Measurements from ENCODE around the gene TENM4.
"Not testable (repeated sequence)": the region's sequence is repeated elsewhere in the genome, so short reads cannot be mapped to it uniquely, and the experiment has no call there.

Gene TENM4

DNA sequence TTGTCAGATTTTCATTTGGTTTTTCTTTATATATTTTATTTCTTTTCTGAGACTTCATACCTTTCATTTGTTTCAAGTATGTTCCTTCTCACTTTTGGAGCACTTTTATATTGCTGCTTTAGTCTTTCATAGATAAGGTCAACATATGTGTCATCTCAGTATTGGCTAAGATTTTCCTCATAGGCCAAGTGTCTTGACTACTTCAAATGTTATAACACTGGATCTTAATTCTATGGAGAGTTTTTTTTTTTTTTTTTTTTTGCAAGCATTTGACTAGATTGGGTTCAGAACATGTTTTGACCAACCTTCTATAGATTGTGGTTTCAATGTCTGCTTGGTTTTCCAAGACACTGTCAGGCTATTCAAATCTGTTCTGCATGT lies 797.2 kb downstream of the TENM4 start:
- TF ChIP-seq, protein P1, sequence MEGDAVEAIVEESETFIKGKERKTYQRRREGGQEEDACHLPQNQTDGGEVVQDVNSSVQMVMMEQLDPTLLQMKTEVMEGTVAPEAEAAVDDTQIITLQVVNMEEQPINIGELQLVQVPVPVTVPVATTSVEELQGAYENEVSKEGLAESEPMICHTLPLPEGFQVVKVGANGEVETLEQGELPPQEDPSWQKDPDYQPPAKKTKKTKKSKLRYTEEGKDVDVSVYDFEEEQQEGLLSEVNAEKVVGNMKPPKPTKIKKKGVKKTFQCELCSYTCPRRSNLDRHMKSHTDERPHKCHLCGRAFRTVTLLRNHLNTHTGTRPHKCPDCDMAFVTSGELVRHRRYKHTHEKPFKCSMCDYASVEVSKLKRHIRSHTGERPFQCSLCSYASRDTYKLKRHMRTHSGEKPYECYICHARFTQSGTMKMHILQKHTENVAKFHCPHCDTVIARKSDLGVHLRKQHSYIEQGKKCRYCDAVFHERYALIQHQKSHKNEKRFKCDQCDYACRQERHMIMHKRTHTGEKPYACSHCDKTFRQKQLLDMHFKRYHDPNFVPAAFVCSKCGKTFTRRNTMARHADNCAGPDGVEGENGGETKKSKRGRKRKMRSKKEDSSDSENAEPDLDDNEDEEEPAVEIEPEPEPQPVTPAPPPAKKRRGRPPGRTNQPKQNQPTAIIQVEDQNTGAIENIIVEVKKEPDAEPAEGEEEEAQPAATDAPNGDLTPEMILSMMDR (IDR thresholded peaks at IDR 0.05; ENCODE audit: low read depth, low read length), result no peak
- DNase-seq (ENCODE audit: extremely low read depth, low read depth), result no peak

DNA sequence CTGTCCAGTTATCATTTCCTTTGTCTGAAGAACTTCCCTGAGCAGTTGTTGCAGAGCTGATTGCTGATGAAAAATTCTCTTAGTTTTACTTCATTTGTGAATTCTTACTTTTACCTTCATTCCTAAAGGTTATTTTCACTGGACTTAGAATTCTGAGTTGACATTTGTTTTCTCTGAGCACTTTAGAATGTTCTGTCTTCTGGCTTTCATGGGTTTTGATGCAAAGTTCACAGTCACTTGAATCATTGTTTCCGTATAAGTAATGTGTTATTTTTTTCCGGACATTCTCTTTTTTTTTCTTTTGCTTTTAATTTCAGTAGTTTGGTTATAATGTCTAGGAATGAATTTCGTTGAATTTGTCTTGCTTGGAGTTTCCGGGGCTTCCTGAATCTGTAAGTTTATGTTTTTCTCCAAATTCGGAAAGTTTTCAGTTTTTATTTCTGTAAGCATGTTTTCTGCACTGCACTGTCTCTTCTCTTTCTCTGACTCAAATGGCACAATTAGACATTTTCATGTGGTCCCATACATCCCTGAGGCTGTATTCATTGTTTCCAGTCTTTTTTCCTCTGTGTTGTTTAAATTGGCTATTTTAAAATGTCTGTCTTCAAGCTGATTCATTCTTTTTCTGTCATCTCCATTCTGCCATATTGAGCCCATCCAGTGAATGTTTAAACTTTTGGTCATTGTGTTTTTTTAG lies 797.7 kb downstream of the TENM4 start:
- DNase-seq (ENCODE audit: extremely low read depth, low read depth), result no peak

DNA sequence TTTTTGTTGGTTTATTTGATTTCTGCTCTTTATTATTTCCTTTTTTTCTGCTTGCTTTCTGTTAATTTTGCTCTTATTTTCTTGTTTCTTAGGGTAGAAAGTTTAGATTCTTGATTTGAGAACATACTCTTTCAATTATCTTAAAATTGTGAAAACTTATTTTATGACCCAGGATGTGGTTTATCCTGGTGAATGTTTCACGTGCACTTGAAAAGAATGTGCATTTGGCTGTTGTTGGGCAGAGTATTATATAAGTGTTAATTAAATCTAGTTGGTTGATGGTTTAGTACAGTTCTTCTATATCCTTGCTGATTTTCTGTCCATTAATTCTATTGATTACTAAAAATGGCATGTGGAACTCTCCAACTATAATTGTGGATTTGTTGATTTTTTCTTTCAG lies 799.3 kb downstream of the TENM4 start:
- TF ChIP-seq, protein P1 (IDR thresholded peaks at IDR 0.05; ENCODE audit: low read depth, low read length), result no peak
- DNase-seq (ENCODE audit: extremely low read depth, low read depth), result no peak

More for the DNA sequence above, 797.7 kb downstream of the TENM4 start:
- TF ChIP-seq, protein P1 (IDR thresholded peaks at IDR 0.05; ENCODE audit: low read depth, low read length), result no peak

DNA sequence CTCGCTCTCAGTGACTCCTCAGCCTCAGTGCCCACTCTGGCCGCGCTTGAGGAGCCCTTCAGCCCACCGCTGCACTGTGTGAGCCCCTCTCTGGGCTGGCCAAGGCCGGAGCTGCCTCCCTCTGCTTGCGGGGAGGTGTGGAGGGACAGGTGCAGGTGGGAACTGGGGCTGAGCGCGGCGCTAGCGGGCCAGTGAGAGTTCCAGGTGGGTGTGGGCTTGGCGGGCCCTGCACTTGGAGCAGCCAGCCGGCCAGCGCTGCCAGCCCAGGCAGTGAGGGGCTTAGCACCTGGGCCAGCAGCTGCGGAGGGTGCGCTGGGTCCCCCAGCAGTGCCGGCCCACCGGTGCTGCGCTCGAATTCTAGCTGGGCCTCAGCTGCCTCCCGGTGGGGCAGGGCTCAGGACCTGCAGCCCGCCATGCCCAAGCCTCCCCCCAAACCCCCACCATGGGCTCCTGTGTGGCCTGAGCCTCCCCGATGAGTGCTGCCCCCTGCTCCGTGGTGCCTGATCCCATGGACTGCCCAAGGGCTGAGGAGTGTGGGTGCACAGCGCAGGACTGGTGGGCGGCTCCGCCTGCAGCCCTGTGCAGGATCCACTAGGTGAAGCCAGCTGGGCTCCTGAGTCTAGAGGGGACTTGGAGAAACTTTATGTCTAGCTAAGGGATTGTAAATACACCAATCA lies 802.0 kb downstream of the TENM4 start:
- no peak for DNase-seq (ENCODE audit: extremely low read depth, low read depth)
- TF ChIP-seq, protein P1 (IDR thresholded peaks at IDR 0.05; ENCODE audit: low read depth, low read length), result no peak

DNA sequence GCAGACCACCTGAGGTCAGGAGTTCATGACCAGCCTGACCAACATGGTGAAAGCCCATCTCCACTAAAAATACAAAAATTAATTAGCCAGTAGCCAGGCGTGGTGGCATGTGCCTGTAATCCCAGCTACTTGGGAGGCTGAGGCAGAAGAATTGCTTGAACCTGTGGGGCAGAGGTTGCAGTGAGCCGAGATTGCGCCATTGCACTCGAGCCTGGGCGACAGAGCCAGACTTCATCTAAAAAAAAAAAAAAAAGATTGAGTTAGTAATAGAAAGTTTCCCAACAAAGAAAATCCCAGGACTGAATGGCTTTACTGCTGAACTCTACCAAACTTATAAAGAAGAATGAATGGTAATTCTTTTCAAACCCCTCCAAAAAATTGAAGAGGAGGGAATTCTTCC lies 803.3 kb downstream of the TENM4 start:
- DNase-seq (ENCODE audit: extremely low read depth, low read depth), result not testable (repeated sequence)

DNA sequence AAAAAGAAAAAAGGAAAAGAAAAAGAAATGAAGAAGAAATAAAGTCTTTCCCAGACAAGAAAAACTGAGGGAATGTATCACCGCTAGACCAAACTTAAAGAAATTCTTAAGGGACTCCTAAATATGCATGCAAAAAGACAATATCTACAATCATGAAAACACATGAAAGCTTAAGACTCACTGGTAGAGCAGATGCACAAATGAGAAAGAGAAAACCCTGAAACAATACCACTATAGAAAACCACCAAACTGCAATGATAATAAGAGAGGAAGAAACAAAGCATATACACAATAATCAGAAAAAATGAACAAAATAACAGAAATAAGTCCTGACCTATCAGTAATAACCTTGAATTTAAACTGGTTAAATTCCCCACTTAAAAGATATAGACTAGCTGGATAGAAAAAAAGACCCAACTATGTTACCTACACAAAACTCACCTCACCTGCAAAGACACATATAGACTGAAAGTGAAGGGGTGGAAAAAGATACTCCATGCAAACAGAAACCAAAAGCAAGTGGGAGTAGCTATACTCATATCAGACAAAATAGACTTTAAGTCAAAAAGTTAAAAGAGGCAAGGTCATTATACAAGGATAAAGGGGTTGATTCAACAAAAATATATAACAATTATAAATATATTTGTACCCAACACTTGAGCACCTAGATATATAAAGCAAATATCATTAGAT lies 804.9 kb downstream of the TENM4 start:
- TF ChIP-seq, protein P1 (IDR thresholded peaks at IDR 0.05; ENCODE audit: low read depth, low read length), result no peak
- no peak for DNase-seq (ENCODE audit: extremely low read depth, low read depth)

DNA sequence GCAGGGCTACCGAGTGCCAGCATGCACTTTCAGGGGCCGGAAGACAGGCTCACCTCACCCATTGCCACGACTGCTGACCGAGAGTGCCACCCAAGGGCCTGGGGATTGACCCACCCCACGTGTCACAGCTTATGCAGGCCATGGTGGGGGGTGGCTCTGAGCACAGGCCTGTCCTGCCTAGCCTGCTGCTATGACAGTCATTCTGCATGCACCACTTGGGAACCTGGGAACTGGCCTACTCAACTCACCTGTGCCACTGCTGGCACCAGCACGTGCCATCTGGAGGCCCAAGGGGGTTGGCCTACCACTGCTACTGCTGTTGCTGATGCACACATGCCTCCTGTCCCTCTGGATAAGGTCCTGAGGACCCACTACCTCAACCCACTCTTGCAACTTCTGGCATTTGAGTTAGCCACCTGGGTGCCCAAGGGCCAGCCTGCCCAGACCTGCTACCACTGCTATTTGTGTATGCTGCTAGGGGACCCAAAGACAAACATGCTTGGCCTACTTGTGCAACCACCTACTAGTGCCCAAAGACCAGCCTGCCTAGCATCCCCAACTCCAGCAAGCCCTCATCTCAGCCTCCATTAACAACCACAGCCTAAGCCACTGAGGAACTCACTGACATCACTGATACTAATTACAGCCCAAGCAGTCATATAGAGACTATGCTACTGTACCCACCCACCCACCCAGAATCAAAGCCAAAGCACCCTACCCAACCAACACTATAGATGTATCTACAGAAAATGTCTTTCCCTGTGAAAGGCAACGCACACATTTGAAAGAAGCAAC lies 807.1 kb downstream of the TENM4 start:
- TF ChIP-seq, protein P1 (IDR thresholded peaks at IDR 0.05; ENCODE audit: low read depth, low read length), result no peak
- no peak for DNase-seq (ENCODE audit: extremely low read depth, low read depth)

Measured in AG09319 (cell line).